Mammary epithelial cell (primary cell): ENCODE measurements around the gene CCDC148.

Experiments
- CTCF ChIP-seq, 2 donors: IDR thresholded peaks in 1 of 2; conservative IDR thresholded peaks in 1 of 2; 2 replicates each; pipeline ENCODE4 v1.5.1; 2011 to 2012; ENCODE audit warnings: inconsistent platforms in 2 of 2, low read length in 2 of 2, mild to moderate bottlenecking in 2 of 2, control low read depth in 1 of 2, low read depth in 1 of 2; ENCODE audit not compliant: insufficient read depth in 1 of 2; ENCODE audit errors: extremely low read depth in 1 of 2
- EZH2 ChIP-seq: IDR thresholded peaks from 2 replicates; pipeline ENCODE4 v1.6.1; 2012; ENCODE audit warnings: low read length, inconsistent platforms, borderline replicate concordance

- TF ChIP-seq CTCF (conservative IDR thresholded peaks at IDR 0.05 in 1 of 2, IDR thresholded peaks at IDR 0.05 in 1 of 2; ENCODE audit: extremely low read depth in 1 of 2, insufficient read depth in 1 of 2, low read depth in 1 of 2, low read length in 2 of 2) (no peak), EZH2 (no peak)
These were observed 151.1 kb downstream of the CCDC148 start for GRCh38 chr2:158305501-158305900.
